KOPT-K1 (cell line): Measurements from ENCODE around the gene MRO.

ENCODE experiments used
- H3K27ac ChIP-seq: fragments of 200-600 bp; sonication (generic); 2 replicates; pipeline ENCODE4 v1.5.1; 2016; ENCODE audit warnings: antibody characterized with exemption, mild to moderate bottlenecking, low read depth, low read length; ENCODE audit not compliant: poor library complexity, severe bottlenecking
- H3K36me3 ChIP-seq: fragments of 200-600 bp; sonication (generic); 2 replicates; pipeline ENCODE4 v1.5.1; 2017; ENCODE audit warnings: antibody characterized with exemption, mild to moderate bottlenecking, low read length, moderate library complexity; ENCODE audit not compliant: insufficient read depth
- H3K9me3 ChIP-seq: fragments of 200-600 bp; sonication (generic); 2 replicates; pipeline ENCODE4 v1.5.1; 2017; ENCODE audit warnings: antibody characterized with exemption, low read length, mild to moderate bottlenecking; ENCODE audit not compliant: insufficient read depth, poor library complexity, severe bottlenecking

Gene MRO

GRCh38 chr18:50819027-50819727 lies 639 bp downstream of the MRO start:
- Histone ChIP-seq H3K9me3 (no peaks in the 10 kb centered on the region), H3K36me3 (no peaks in the 10 kb centered on the region), H3K27ac (no peak overlapping the region)

GRCh38 chr18:50816419-50817166 lies 3.2 kb downstream of the MRO start:
- Histone ChIP-seq H3K36me3 (no peaks in the 10 kb centered on the region), H3K27ac (no peak overlapping the region), H3K9me3 (no peaks in the 10 kb centered on the region)

GRCh38 chr18:50814395-50814794 lies 5.4 kb downstream of the MRO start:
- no peaks in the 10 kb centered on the region for H3K9me3 ChIP-seq
- no peak overlapping the region for H3K27ac ChIP-seq

GRCh38 chr18:50813353-50813752 lies 6.5 kb downstream of the MRO start:
- H3K9me3 ChIP-seq, result no peaks in the 10 kb centered on the region
- H3K27ac ChIP-seq, result no peak overlapping the region

More at GRCh38 chr18:50814395-50814794, 5.4 kb downstream of the MRO start:
- H3K36me3 ChIP-seq, result no peaks in the 10 kb centered on the region

GRCh38 chr18:50812834-50813233 lies 7.0 kb downstream of the MRO start:
- Histone ChIP-seq H3K27ac (no peak overlapping the region), H3K36me3 (no peaks in the 10 kb centered on the region), H3K9me3 (no peaks in the 10 kb centered on the region)

More at GRCh38 chr18:50813353-50813752, 6.5 kb downstream of the MRO start:
- H3K36me3 ChIP-seq, result no peaks in the 10 kb centered on the region

GRCh38 chr18:50807176-50807575 lies 12.6 kb downstream of the MRO start:
- no peak overlapping the region for H3K27ac ChIP-seq
- no peaks in the 10 kb centered on the region for H3K36me3 ChIP-seq
- no peaks in the 10 kb centered on the region for H3K9me3 ChIP-seq

- no peaks in the 10 kb centered on the region for H3K36me3 ChIP-seq
- H3K27ac ChIP-seq, result no peak overlapping the region
- H3K9me3 ChIP-seq, result no peaks in the 10 kb centered on the region
These were observed 13.6 kb downstream of the MRO start for GRCh38 chr18:50806208-50806616.

DNA sequence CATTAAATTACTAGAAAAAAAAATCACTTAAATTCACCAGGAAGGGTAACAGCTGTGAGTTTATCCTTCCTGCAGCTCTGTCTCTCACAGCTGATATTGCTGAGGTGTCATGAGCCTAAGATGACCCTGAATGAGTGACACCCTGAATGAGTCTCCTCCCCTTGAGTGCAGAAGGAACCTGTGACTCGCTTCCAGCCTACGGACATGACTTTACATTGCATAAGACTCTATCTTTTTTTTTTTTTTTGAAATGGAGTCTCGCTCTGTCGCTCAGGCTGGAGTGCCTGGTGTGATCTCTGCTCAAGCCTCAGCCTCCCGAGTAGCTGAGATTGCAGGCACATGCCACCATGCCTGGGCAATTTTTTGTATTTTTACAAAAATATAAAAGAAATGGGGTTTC lies 14.1 kb downstream of the MRO start:
- Histone ChIP-seq H3K27ac (no peak overlapping the region), H3K36me3 (no peaks in the 10 kb centered on the region), H3K9me3 (no peaks in the 10 kb centered on the region)

DNA sequence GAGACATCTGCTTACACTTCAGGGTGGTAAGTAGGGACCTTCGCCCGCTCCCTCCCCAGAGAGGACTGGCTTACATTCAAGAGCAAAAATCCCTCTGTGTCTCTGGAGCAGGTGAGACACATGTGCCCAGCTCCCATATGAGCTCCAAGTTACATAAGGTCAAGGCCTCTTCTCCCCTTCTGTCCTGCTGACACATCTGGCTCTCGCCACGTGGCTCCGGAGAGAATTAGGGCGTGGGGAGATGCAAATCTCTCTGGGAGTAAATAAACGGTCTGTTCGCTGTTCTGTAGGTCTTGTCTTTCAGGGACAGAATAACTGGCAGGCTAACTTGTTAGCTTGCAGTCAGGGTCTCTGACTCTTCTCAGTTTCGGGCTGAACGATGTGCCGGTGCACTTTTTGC lies 16.2 kb downstream of the MRO start:
- no peaks in the 10 kb centered on the region for H3K36me3 ChIP-seq
- H3K27ac ChIP-seq, result no peak overlapping the region

GRCh38 chr18:50802141-50802540 lies 17.7 kb downstream of the MRO start:
- Histone ChIP-seq H3K9me3 (no peaks in the 10 kb centered on the region), H3K36me3 (no peaks in the 10 kb centered on the region), H3K27ac (no peak overlapping the region)

More for the DNA sequence above, 16.2 kb downstream of the MRO start:
- H3K9me3 ChIP-seq, result no peaks in the 10 kb centered on the region

GRCh38 chr18:50797142-50797541 lies 22.7 kb downstream of the MRO start:
- Histone ChIP-seq H3K9me3 (no peaks in the 10 kb centered on the region), H3K27ac (no peak overlapping the region), H3K36me3 (no peaks in the 10 kb centered on the region)

- no peaks in the 10 kb centered on the region for H3K36me3 ChIP-seq
- no peak overlapping the region for H3K27ac ChIP-seq
- H3K9me3 ChIP-seq, result no peaks in the 10 kb centered on the region
These were observed 23.3 kb downstream of the MRO start for GRCh38 chr18:50796495-50796894.

DNA sequence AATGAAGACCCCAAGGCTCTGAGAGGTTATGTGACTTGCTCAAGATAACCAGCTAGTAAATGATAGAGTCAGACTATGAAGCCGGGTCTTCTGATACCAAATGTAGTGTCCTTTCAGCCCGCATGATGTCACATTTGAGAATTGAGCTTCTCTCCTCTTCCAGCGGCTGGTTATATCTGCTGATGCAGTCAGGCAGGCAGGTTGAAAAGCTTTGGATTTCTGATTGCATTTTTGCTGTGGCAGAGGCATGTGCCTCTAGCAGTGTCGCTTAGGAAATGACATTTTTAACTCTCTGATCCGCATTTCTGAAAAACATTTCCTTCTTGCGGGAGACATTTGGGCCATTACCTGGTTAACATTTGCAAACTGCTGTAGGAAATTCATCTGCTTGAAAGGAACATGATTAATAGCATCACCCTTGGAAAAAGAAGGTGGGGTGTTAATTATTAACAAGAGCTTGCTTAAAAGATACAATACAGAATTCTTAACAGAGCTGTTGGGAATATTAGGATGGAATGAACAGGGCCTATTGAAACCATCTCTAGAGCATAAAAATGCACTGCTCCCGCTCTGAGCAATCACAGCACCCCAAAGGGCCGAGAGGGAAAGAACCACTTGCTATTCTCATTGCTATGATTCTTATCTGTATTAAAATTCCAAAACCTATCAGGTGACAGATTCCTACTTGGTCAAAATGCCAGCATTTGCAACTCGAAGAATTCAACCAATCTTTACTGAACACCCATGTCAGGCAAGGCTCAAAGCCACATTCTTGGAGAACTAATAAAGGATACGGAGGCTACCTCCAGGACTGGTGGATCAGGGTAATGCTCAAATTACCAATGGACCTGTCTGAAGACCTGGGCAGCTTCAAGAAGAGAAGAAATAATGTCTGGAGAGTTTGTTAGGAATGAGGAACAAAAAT lies 25.9 kb downstream of the MRO start:
- Histone ChIP-seq H3K36me3 (no peaks in the 10 kb centered on the region), H3K27ac (no peak overlapping the region), H3K9me3 (no peaks in the 10 kb centered on the region)

DNA sequence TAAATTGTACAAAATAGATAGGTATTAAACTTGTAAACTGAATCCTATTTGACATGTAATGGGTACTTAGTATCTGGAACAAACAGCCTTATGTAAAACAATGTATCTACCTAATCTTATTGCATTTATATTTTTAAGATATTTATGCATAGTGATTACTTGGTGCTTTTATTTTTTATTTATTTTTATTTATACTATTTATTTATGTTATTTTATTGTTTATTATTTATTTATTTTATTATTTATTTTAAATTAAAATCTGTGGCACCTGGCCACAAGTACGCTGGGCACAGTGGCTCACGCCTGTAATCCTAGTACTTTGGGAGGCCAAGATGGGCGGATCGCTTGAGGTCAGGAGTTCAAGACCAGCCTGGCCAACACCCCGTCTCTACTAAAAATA lies 26.9 kb downstream of the MRO start:
- H3K9me3 ChIP-seq, result no peaks in the 10 kb centered on the region
- H3K27ac ChIP-seq, result no peak overlapping the region
- H3K36me3 ChIP-seq, result no peaks in the 10 kb centered on the region
